NCI-H524 (cell line): ENCODE measurements around the gene PTCRA.
"Not testable (repeated sequence)": the region's sequence is repeated elsewhere in the genome, so short reads cannot be mapped to it uniquely, and the experiment has no call there.

ENCODE experiments used
- DNase-seq, 2 experiments: peaks; one replicate each; lab custom pipeline; 2025; lab: John Stamatoyannopoulos, UW

PTCRA gene

GRCh38 chr6:42941356-42941755 is 25.5 kb downstream of the PTCRA start:
- DNase-seq = not testable (repeated sequence)

- DNase-seq = no peak
Measured at GRCh38 chr6:42942444-42942843, 26.6 kb downstream of the PTCRA start.

- DNase-seq = no peak
Measured at GRCh38 chr6:42947950-42948349, 32.1 kb downstream of the PTCRA start.

- DNase-seq = no peak
Measured at GRCh38 chr6:42952389-42952788, 36.5 kb downstream of the PTCRA start.

- not testable (repeated sequence) for DNase-seq
Measured at GRCh38 chr6:42954405-42954804, 38.6 kb downstream of the PTCRA start.

GRCh38 chr6:42958125-42958524 is 42.3 kb downstream of the PTCRA start:
- DNase-seq = peak in 1 of 2 experiments; percentile 27

GRCh38 chr6:42959917-42960242 is 44.0 kb downstream of the PTCRA start:
- DNase-seq = no peak

GRCh38 chr6:42960243-42961019 is 44.6 kb downstream of the PTCRA start, which contains the start of gene GNMT:
TSS of gene GNMT (plus strand) at chr6:42960754. CDS start at chr6:42960768, 14 bp downstream.
- DNase-seq = peak in 1 of 2 experiments; percentile 50

GRCh38 chr6:42961020-42961470 is 45.2 kb downstream of the PTCRA start:
- DNase-seq = no peak

- DNase-seq = no peak
Measured at GRCh38 chr6:42962096-42962495, 46.2 kb downstream of the PTCRA start.

GRCh38 chr6:42962502-42963178 is 46.8 kb downstream of the PTCRA start:
- DNase-seq = peak; percentile 80 to 95

GRCh38 chr6:42963179-42963854 is 47.5 kb downstream of the PTCRA start:
- DNase-seq = peak in 1 of 2 experiments; percentile 32

- peak; percentile 20 to 53 for DNase-seq
Measured at GRCh38 chr6:42963855-42964605, 48.2 kb downstream of the PTCRA start.

GRCh38 chr6:42966571-42966970 is 50.7 kb downstream of the PTCRA start:
- no peak for DNase-seq

GRCh38 chr6:42967228-42967627 is 51.4 kb downstream of the PTCRA start:
- DNase-seq = no peak

- no peak for DNase-seq
Measured at GRCh38 chr6:42968126-42968701, 52.4 kb downstream of the PTCRA start.

GRCh38 chr6:42968783-42969182 is 52.9 kb downstream of the PTCRA start:
- DNase-seq = no peak

- DNase-seq = no peak
Measured at GRCh38 chr6:42969431-42969830, 53.6 kb downstream of the PTCRA start.

GRCh38 chr6:42969934-42970333 is 54.1 kb downstream of the PTCRA start:
- no peak for DNase-seq

- no peak for DNase-seq
Measured at GRCh38 chr6:42970871-42971612, 55.2 kb downstream of the PTCRA start.

- no peak for DNase-seq
Measured at GRCh38 chr6:42971746-42972327, 56.0 kb downstream of the PTCRA start.
